Stimulated activated CD8-positive, alpha-beta memory T cell treated with anti-CD3 and anti-CD28 coated beads, Interleukin-4, amount 100 ng/mL, for 24 hours (primary cell): ENCODE results near the gene ASXL2.
"Not testable (repeated sequence)": the region's sequence is repeated elsewhere in the genome, so short reads cannot be mapped to it uniquely, and the experiment has no call there.

ENCODE experiments used
- DNase-seq: peaks from one replicate; pipeline ENCODE4 v3.0.0-alpha.2; 2020; ENCODE audit warnings: low read depth

Gene ASXL2

DNA sequence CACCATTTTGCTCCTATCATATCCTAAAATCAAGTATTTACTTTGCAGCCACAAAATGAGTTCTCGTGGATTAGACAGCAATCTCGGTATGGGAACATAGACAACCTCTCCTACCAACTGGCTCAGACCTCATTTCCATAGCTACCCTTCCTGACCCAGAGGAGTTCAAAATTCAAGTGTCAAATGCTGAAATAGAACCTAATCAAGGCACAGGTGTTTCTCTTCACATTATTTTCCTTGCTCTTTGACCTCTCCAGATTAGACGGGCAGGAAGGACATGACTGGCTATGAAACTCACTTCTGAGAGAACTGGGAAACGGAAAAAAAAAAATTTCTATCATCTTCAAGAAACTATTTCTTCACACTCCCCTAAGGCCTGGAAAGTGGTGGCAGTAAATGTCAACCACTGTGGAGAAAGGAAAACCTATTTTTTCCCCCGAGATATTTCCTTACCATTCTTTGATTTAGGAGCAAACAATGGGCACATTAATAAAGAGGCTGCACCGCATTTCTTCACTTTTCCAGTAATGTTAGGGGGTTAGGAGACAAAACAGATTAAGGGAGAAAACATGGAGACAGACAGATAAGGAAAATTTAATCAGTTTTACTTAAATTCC lies 141.3 kb downstream of the ASXL2 start:
- DNase-seq: no peak

DNA sequence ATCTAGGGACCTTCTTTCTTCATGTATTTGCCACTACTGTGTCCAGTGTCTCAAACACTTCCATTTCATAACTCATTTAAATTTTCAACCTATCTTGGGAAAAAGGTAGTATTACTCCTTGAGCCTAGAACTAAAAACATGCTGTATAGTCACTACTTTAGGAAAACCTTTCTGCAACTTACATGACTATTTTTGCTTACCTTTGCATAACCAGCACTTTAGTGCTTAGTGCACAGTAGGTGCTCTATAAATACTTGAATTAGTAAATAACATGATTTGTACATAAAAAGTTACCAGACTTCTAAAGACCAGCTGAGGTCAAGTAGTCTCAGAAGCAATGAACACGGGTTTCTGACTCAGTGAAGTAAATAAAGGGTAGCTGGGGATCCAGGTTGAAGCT lies 142.5 kb downstream of the ASXL2 start:
- no peak for DNase-seq

DNA sequence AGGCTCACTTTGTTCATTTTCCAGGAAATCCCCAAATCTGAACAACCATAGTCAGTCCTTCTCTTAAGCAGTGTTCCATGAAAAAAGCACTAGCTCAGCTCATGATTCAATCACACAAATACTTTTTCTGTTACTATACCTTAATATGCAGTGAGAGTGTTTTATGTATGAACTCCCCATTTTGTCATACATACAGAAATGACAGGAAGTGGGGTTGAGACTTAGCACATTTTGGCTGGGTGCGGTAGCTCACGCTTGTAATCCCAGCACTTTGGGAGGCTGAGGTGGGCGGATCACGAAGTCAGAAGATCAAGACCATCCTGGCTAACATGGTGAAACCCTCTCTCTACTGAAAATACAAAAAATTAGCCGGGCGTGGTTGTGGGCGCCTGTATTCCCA lies 149.7 kb downstream of the ASXL2 start:
- DNase-seq: no peak

DNA sequence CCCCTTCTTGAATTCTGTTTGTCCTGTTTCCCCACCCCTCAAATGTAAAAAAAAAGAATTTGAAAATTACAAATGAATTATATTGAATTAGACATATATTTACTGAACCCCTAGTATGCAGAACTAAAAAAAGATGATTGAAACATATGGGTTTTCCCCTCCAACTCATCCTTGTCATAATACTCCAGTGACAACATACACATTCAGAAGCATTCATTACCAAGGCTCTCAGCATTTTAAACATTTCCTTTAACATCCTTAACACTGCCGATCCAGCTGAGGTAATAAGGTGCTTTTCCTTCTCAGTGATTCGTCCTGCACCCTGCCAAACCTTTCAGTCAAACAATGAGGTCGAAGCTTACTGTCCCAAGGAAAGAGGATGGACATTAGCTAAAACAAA lies 151.8 kb downstream of the ASXL2 start:
- no peak for DNase-seq

DNA sequence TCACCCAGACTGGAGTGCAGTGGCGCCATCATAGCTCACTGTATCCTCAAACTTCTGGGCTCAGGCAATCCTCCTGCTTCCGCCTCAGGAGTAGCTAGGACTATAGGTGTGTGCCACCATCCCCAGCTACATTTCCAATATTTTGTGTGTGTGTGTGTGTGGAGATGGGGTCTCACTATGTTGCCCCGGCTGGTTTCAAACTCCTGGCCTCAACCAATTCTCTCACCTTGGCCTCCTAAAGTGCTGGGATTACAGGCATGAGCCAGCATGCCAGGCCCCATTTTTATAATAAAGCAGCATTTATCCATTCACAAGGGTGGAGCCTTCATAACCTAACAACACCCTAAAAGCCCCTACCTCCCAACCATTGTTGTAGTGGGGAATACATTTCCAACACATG lies 152.4 kb downstream of the ASXL2 start:
- no peak for DNase-seq

DNA sequence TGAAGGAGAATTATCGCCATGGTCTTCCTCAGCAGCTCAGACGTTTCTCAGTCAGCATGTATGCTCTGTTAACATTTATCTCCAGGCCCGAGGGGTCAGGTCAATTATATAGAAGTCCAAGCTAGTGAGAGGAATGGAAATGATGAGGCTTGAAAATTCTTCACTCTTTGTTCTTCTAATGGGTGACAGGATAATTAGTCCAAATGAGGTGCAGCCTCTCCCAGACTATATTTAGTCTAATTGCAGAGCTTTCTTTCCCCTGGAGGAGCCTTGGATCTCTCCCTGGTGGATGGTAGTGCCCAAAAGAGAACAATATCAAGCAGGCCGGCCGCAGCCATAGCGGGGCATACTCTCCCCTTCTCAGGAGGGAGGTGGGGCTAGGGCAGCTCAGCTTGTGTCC lies 153.5 kb downstream of the ASXL2 start:
- no peak for DNase-seq

DNA sequence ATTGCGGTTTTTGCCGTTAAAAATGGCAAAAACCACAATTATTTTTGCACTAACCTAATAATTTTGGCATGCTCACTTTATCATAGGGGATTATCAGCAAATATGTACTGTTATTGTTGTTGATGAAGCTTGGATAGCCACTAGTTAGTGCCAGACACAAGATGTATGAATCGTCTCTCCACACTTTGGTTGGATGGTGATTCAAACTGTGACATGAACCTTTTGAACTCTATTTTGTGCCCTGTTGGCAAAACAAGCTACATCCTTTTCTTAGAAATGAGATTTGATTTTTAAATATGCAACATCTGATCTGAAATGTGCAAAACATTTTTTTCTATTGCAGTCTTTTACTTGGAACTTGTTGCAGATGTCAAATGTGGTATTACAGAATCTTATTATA lies 156.1 kb downstream of the ASXL2 start:
- DNase-seq: no peak

DNA sequence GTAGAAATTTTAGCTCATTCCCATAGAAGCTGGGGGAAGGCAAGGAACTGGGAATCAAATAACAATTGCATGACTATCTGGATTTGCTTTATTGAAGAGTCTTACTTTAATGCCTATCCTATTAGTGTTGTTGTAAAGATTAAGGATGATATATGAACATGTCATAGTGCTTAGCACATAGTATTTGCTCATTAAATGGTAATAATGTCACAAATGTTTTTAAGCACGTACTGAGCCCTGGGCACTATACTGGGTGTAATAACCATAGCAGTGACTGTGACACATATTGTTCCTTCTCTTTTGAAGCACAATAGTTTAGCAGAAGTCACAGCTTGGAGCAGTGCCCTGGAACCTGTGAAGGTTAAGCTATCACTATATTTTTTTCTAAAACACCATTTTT lies 157.7 kb downstream of the ASXL2 start:
- no peak for DNase-seq

DNA sequence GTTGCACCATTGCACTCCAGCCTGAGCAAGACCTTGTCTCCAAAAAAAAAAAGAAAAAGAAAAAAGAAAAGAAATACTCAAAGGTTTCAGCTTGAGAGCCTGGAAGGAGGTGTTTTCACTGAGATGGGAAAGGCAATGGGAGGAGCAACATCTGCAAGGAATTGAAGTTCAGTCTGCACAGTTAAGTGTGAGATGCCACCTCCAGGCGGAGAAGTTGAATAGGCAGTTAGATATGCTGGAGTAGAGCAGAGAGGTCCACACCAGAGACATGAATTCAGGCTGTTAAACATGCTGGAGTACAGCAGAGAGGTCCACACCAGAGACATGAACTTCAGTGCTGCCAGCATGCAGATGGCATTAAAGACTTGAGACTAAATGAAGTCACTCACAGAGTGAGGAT lies 163.5 kb downstream of the ASXL2 start:
- no peak for DNase-seq

DNA sequence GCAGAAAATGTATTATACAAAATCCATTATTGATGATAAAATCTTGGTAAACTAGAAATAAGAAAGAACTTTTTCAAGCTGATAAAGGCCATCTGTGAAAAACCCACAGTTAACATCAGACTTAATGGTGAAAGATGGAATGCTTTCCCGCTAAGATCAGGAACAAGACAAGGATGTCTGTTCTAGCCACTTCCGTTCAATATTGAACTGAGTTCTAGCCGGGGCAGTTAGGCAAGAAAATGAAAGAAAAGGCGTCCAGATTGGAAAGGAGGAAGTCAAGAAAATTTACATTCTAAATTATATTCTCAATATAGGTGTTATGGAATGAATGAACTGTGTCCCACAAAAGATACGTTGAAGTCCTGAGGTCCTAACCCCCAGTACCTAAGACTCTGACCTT lies 165.8 kb downstream of the ASXL2 start:
- DNase-seq: no peak

DNA sequence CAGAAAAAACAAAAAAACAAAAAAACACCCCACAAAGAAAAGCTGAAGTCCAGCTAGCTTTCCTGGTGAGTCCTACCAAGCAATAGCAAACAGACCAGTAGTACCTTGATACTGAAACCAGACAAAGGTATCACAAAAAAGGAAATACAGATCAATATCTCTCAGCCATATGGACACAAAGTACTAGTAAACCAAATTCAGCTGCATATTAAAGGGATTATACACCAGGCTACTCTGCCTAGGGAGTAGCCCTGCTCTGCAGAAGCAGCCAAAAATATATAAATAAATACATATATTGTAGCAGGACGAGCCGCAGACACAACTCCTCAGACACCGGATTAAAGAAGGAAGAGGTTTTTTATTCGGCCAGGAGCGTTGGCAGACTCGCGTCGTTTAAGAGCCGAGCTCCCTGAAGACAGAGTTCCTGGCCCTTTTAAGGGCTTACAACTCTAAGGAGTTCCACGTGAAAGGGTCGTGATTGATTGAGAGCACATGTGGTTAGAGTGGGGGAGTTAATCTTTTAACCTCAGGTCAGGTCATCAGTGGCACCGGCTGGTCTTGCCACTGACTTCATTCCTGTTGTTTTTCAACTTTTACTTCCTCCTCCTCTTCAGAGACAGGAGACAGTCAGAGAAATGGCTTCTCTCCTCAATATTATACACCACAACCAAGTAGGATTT lies 166.5 kb downstream of the ASXL2 start:
- no peak for DNase-seq

DNA sequence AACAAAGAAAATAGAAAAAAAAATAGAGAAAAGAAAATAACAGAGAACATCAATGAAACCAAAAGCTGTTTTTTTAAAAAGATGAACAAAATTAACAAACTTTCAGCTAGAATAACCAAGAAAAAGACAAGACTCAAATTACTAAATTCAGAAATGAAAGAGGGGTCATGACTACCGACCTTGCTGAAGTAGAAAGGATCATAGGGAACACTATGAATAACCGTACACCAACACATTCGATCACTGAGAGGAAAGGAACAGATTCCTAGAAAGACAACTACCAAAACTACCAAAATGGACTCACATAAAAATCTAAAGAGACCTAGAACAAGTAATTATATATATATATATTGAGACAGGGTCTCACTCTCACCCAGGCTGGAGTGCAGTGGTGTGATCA lies 167.5 kb downstream of the ASXL2 start:
- no peak for DNase-seq

DNA sequence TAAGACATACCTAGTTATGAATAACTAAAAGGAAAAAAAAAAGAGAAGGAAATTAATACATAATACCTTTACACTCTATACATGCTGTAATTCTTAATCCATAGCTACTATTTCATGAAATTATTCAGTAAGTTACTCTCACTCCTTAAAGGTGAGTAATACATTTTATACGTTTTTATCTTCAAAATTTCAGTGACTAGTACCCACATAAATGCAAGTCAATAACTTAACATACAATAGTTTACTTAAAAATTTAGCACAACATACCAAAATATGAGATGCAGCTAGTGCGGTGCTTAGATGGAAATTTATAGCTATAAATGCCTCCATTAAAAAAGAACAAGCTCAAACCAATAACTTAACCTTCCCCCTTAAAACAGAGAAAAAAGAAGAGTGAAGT lies 168.9 kb downstream of the ASXL2 start:
- no peak for DNase-seq

DNA sequence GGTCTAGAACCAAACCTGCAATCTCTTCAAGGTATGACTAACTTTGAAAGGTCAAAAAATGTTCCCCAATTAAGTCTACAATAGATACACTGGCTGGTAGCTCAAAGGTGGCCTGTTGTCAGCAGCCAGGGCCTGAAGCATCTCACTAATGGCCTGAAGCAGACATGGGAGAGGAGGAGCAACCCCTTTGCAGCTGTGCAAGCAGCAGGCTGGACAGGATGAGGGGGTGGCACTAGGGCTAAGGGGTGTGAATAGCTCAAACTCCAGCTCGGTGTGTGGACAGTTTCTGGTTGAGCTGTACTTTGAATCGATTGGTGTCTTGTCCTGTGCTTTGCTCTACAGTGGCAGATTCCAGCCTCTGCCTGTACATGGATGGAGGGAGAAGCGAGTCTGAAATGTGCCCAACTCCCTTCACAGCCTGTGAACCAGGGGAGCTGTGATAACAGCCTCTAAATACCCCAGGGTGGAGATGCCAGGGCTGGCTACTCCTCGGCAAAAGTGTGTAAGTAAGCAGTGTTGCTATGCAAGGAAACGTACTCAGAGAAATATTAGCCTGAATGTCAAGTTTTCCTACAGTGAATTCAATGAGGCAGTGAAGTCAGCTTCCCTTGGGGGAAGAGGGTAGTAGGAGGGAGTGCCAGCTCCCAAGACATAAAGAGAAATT lies 170.2 kb downstream of the ASXL2 start:
- no peak for DNase-seq

DNA sequence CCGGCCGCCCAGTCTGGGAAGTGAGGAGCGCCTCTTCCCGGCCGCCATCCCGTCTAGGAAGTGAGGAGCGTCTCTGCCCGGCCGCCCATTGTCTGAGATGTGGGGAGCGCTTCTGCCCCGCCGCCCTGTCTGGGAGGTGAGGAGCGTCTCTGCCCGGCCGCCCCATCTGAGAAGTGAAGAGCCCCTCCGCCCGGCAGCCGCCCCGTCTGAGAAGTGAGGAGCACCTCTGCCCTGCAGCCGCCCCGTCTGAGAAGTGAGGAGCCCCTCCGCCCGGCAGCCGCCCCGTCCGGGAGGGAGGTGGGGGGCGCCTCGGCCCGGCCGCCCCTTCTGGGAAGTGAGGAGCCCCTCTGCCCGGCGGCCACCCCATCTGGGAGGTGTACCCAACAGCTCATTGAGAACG lies 172.7 kb downstream of the ASXL2 start:
- not testable (repeated sequence) for DNase-seq

DNA sequence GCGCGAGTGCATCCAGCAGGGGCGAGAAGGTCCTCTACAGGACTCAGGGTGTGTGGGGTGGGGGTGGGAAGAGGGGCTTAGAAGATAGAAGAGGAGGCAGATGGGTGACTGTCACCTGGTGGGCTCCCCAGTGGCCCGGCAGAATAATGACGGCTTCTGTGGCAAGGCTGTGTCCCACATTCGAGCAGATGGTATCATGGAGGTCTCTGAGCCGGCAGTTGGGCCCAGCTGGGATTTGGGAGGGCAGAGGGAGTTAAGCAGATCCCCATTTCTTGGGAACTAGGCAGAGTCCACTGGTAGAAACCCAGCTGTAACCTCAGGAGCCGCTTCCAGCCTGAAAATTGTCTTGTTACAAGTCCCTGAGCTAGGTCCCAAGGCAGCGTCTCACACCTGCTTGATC lies 176.5 kb downstream of the ASXL2 start:
- DNase-seq: no peak

DNA sequence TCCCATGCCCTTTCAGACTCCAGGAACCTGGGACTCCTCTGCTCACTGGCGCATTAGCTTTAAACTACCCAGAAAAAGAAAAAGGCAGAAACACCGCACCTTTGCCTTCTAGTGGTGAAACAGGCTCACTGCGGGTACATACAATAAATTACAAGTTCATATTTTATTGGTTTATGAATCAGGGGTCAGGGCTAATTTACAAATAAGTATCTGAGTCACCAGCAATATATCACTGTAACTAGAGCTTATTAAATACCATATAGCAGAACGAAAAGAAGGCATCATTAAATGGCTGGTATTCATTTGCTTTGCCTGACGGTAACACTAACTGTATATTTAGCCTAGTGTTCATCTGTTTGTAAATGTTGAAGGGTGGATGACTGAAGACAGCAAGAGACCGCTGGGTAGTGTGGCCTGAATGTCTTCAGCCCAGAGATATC lies 178.0 kb downstream of the ASXL2 start:
- no peak for DNase-seq

DNA sequence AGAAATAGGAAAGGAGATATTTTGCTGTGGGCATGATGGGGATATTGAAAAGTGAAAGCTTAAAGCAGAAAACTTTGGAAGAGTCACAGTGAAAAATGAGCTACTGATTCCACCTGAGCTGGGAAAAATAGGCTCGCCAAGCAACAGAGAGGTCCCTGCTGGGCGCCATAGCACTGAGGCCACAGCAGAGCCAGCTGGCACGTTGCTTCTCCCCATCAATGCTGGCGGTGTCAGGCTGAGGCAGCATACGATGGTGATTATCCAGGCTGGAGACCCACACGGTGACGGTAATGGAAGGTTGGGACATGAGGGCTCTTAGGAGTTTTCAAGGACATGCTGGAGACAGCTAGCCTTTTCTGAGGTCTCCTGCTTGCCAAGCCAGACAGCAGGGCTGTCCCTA lies 179.1 kb downstream of the ASXL2 start:
- DNase-seq: no peak

DNA sequence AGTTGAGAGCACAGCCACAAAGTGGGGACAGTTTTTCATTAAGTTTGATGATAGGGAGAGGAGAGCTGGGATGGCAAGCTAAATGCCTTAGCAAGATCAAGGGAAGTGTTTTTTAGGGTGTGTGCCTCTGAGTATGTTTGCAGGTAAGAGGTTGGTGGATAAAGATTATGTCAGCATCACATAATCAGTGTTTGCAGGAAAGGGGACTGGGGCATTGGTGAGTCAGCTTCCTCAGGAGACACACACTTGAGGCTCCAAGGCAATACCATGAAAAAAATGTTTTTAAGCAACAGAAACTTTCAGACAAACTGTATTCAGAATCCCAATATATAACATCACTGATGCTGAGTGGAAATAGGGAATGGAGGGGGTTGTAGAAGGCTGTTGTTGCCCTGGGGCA lies 179.5 kb downstream of the ASXL2 start:
- no peak for DNase-seq

DNA sequence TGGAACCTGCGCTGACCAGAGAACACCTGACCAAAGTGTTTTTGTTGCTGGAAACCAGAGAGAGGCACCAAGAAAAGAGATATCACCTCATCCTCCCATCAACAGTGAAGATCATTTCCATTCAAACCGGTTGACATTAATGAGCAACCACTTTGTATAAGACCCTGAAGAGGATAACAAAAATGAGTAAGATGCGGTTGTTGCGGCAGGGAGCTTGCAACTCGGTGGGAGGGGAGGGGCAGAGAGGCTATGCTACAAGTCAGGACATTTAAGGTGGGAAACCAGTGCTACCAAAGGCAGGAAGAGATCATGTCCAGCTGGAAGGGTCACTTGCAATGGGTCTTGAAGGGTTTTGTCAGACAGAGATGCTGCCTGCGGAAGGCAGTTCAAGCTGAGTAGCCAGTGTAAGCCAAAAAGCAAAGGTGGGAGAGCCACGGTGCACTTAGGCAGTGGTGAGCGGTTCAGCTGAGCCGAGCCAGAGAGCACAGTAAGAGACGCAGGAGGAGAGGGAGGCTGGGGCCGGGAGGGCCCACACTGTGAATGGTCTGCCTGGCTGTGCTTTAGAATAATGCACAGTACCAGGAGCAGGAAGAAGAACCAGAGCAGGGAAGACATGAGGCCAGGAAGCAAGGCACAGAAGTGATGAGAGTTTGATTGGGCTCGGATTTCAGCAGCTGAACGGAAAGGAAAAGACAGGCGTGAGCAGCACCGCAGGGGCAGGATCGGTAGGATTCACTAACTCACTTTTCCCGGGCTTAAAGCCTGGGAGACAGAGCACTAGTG lies 180.5 kb downstream of the ASXL2 start:
- DNase-seq: no peak

DNA sequence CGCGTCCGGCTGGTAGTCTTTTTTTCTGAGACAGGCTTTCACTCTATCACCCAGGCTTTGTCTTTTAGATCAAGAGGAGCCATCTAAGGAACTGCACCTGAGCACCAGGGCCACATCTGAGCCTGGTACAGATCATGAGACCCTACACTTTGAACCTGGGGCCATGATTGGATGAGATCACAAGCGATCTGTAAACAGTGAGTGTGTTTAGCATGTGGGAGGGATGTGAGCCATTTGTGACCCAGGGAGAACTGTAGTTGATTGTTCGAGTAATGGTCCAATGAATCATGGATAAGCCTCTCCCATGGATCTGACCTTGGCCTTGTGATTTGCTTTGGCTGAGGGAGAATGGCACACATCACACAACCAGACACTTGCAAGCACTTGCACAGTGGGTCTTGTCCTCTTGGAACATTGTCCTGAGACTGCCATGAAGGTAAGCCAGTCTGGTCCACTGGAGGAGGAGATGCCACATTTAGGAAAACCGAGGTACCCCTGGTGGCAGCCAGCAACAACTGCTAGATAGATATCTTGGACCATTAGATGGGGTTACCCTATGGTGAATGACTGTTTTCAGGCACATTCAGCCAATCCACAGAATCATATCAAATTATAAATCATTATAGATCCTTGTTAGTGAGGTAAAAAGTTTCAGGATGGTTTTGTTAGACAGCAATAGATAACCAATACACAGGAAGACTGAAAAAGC lies 185.4 kb downstream of the ASXL2 start:
- DNase-seq: no peak

DNA sequence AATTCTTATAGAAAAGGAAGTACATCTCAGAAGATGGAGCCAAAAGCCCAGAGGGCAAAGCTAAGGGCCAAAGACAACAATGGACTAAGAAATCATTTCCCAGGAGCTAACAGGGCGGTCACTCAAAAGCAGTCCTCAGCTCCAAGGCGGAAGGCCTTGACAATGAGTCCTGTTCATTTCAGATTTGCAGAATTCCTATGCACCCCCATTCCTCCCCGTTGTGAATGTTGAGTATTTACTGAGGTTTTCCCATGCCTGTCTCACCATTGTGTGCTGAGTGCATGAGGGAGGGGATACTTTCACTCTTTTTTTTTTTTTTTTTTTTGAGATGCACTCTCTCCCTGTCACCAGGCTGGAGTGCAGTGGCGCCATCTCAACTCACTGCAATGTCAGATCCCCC lies 186.1 kb downstream of the ASXL2 start:
- no peak for DNase-seq
